ENCODE data around the gene ZBTB17. TPM values are rescaled to one million over a fixed set of nuclear protein-coding genes. Genes with fewer than 3 reads are reported as not detected.
"Not testable (repeated sequence)": the region's sequence is repeated elsewhere in the genome, so short reads cannot be mapped to it uniquely, and the experiment has no call there.

Gene ZBTB17
- total RNA-seq, 1 donor from 2014 or later, result 46.9 TPM

- FAIRE-seq, result no peak
- no peak for DNase-seq (ENCODE audit: low spot score in 2 of 2)
Observed at GRCh38 chr1:15991427-15992186, 15.7 kb upstream of the ZBTB17 start.

- DNase-seq (ENCODE audit: low spot score in 2 of 2) (no peak), FAIRE-seq (no peak)
Observed at GRCh38 chr1:15989776-15990175, 13.9 kb upstream of the ZBTB17 start.

- FAIRE-seq (no peak), DNase-seq (ENCODE audit: low spot score in 2 of 2) (no peak)
Observed at GRCh38 chr1:15988856-15989736, 13.2 kb upstream of the ZBTB17 start.

- FAIRE-seq (no peak), DNase-seq (ENCODE audit: low spot score in 2 of 2) (no peak)
Observed at GRCh38 chr1:15985611-15986297, 9.9 kb upstream of the ZBTB17 start.

- no peak for FAIRE-seq
- DNase-seq (ENCODE audit: low spot score in 2 of 2), result no peak
Observed at GRCh38 chr1:15983275-15983674, 7.4 kb upstream of the ZBTB17 start.

GRCh38 chr1:15981679-15982078 is 5.8 kb upstream of the ZBTB17 start:
- FAIRE-seq (no peak), DNase-seq (ENCODE audit: low spot score in 2 of 2) (no peak)

GRCh38 chr1:15977947-15978346 is 2.0 kb upstream of the ZBTB17 start:
- DNase-seq (ENCODE audit: low spot score in 2 of 2), result not testable (repeated sequence)

GRCh38 chr1:15975358-15975804 is 520 bp downstream of the ZBTB17 start:
- FAIRE-seq, result no peak
- peak; percentile 76 to 80 for DNase-seq (ENCODE audit: low spot score in 2 of 2)

More at GRCh38 chr1:15977947-15978346, 2.0 kb upstream of the ZBTB17 start:
- not testable (repeated sequence) for FAIRE-seq

- DNase-seq (ENCODE audit: low spot score in 2 of 2) (no peak), FAIRE-seq (no peak)
Observed at GRCh38 chr1:15974855-15975254, 1.0 kb downstream of the ZBTB17 start.

- no peak for FAIRE-seq
- no peak for DNase-seq (ENCODE audit: low spot score in 2 of 2)
Observed at GRCh38 chr1:15973772-15974171, 2.1 kb downstream of the ZBTB17 start.

- FAIRE-seq (no peak), DNase-seq (ENCODE audit: low spot score in 2 of 2) (no peak)
Observed at GRCh38 chr1:15972409-15972808, 3.5 kb downstream of the ZBTB17 start.

GRCh38 chr1:15970911-15971310 is 5.0 kb downstream of the ZBTB17 start:
- no peak for FAIRE-seq
- no peak for DNase-seq (ENCODE audit: low spot score in 2 of 2)

- DNase-seq (ENCODE audit: low spot score in 2 of 2) (no peak), FAIRE-seq (no peak)
Observed at GRCh38 chr1:15969321-15969880, 6.5 kb downstream of the ZBTB17 start.

- FAIRE-seq (no peak), DNase-seq (ENCODE audit: low spot score in 2 of 2) (no peak)
Observed at GRCh38 chr1:15968172-15968571, 7.7 kb downstream of the ZBTB17 start.

- FAIRE-seq (no peak), DNase-seq (ENCODE audit: low spot score in 2 of 2) (no peak)
Observed at GRCh38 chr1:15966956-15967344, 9.0 kb downstream of the ZBTB17 start.

GRCh38 chr1:15966081-15966955 is 9.6 kb downstream of the ZBTB17 start:
- FAIRE-seq, result no peak

GRCh38 chr1:15965228-15965767 is 10.6 kb downstream of the ZBTB17 start:
- FAIRE-seq (peak; percentile 43), DNase-seq (ENCODE audit: low spot score in 2 of 2) (peak in 1 of 2 donors; percentile 61)

More at GRCh38 chr1:15966081-15966955, 9.6 kb downstream of the ZBTB17 start:
- no peak for DNase-seq (ENCODE audit: low spot score in 2 of 2)

- DNase-seq (ENCODE audit: low spot score in 2 of 2) (no peak), FAIRE-seq (no peak)
Observed at GRCh38 chr1:15963968-15964648, 11.8 kb downstream of the ZBTB17 start.

All from frontal cortex (tissue), 4 donors.